Gastroesophageal sphincter (tissue), 3 donors: ENCODE data around the gene IQCB1.

Experiments used
- CTCF ChIP-seq, 4 experiments: fragments of 200-600 bp in 2 of 4; fragments of 450-650 bp in 2 of 4; sonication (generic) in 1 of 4; IDR thresholded peaks; one replicate each; pipeline ENCODE4 v1.5.1; 2017 to 2019; ENCODE audit warnings: antibody characterized with exemption in 4 of 4, mild to moderate bottlenecking in 2 of 4, moderate library complexity in 2 of 4
- POLR2A ChIP-seq, 2 donors: fragments of 450-650 bp; IDR thresholded peaks; one replicate each; pipeline ENCODE4 v1.6.1; 2017; ENCODE audit warnings: antibody characterized with exemption in 2 of 2, mild to moderate bottlenecking in 2 of 2, moderate library complexity in 1 of 2

- TF ChIP-seq POLR2A (IDR thresholded peaks at IDR 0.05) (no peak), CTCF (IDR thresholded peaks at IDR 0.05) (no peak)
Observed at GRCh38 chr3:121796970-121797369, 37.9 kb downstream of the IQCB1 start.
